GM12891 (cell line): ENCODE results near the gene MUC2.

ENCODE experiments used
- PAX5 ChIP-seq: IDR thresholded peaks from 2 replicates; pipeline ENCODE4 v1.6.1; 2011; ENCODE audit warnings: low read length, moderate library complexity, mild to moderate bottlenecking; ENCODE audit not compliant: insufficient read depth, severe bottlenecking
- POLR2A ChIP-seq: IDR thresholded peaks from 2 replicates; pipeline ENCODE4 v1.6.1; 2011; ENCODE audit warnings: low read depth, low read length, control low read depth
- POLR2AphosphoS5 ChIP-seq: IDR thresholded peaks from 2 replicates; pipeline ENCODE4 v1.6.1; 2011; ENCODE audit warnings: low read depth, low read length, control low read depth
- TAF1 ChIP-seq: IDR thresholded peaks from 2 replicates; pipeline ENCODE4 v1.6.1; 2011; ENCODE audit warnings: low read depth, low read length, control low read depth

DNA sequence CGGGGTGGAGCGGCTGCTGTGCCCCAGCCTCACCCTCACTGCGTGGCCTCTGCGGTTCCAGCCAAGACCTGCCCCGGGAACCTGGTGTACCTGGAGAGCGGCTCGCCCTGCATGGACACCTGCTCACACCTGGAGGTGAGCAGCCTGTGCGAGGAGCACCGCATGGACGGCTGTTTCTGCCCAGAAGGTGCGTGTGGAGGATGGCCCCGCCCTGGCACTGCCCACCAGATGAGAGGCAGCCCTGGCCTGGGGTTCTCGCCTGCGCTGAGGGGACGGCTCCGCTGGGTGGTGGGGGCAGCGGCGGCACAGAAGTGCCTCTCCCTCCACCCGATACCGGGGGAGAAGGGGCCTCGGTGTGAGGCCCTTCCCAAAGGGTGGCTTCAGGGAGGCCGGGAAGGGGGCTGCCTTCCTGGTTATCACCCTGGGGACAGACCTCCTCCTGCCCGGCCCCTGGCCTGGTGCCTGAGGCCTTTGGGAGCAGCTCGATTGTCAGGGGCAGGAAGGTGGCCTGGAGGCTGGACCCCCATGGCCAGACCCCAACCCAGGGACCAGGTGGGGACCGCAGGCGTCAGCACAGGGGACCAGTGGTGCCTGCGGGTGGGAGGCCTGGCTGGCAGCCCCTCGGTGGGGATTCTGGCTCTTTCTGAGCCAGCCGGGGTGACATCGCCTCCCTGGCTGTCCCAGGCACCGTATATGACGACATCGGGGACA lies 7.1 kb downstream of the MUC2 start:
- TF ChIP-seq POLR2AphosphoS5 = no peak
- TF ChIP-seq POLR2A = no peak
- TF ChIP-seq TAF1 = no peak
- TF ChIP-seq PAX5 = no peak
